GM19238 (cell line): ENCODE data around the gene ATP1A4.
"Not testable (repeated sequence)": the region's sequence is repeated elsewhere in the genome, so short reads cannot be mapped to it uniquely, and the experiment has no call there.

Experiments used
- DNase-seq: peaks from one replicate; pipeline ENCODE4 v3.0.0; 2011; ENCODE audit warnings: low spot score; ENCODE audit not compliant: insufficient read length

ATP1A4 gene

DNA sequence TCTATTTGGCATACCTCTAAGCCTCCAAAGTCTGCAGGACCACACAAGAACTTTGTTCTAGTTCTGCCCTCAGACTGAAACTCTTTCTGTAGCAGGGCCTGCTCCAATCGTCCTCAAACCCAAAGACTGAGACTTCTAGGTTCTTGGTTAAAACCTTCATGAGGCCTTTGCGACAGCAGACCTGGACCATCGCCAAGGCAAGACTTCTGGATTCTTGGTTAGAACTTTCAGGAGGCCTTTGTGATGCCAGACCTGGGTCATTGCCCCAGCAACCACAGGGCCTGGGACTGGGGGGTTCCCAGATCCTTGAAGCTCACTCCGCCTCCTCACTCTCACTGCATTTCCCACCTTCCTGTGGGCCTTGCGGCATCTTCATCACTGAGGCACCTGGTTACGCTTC, at the start of gene ATP1A4:
Gene ATP1A4 (plus strand): TSS at position 301 of the 400 bp plus-strand sequence. CDS start 438 bp downstream, outside the sequence.
- no peak for DNase-seq

DNA sequence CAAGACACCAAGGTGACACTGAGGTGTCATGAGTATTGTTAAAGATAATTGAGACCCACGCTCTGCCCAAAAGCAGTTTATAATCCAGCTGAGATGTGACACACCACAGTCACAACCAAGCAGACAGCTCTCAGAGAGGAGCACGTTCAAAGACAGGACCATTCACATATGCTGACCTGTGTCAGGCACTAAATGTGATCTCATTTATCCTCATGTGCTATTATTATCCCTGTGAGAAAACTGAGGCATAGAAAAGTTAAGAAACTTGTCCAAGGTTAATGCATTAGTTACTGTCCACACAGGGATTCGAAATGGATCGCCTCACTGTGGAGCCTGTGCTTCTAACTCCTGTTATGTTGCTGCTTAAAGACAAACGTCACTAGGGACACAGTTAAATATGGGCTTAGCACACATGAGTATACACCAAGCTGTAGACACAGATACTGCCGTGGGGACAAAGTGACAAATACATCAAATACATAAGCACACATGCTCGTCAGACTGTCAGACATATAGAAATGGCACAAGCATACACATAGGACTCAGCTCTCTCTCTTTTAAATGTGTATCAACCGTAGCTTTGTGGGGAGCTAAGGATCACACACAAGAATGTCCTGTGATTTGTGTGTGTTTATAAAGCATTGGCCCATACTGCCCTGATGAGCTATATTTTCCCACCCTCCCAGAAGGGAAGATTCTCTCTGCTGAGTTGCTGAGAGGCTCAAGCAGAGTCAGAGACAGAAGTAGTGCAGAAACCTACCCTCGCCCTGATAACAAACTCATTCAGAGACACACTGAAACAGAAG, 49.5 kb upstream of the ATP1A4 start:
- DNase-seq, result no peak

DNA sequence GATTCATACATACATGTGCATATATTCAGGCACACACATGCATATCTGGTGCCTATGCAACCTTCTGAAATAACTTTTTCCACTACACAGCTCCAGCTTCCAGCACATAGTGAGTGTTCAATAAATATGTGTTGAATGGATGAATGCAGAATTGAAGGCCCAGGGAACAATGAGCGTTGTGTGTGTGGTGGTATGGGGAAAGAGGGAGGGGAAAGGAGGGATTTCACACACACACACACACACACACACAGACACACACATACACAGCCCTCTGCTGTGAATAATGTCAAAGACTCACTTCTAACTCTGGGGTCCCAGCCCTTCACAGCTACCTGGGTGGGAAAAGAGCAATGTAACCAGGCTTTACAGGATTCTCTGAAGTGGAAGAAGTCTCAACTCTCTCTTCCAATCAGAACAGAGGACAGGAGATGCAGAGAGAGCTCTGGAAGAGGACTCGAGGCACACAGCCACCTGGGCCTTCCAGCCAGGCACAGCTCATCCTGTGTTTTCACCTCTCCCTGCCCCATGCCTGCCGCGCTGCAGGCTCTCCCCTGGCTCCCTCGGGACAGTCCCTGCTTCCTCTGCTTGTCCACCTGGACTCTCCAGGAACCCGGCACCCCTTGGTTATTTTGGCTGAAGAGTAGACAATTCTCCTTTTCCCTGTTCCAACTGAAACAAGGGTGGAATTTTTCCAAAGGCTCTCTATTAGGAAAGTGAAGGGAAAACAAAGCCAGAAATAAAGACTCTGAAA, 47.6 kb upstream of the ATP1A4 start:
- DNase-seq, result no peak

DNA sequence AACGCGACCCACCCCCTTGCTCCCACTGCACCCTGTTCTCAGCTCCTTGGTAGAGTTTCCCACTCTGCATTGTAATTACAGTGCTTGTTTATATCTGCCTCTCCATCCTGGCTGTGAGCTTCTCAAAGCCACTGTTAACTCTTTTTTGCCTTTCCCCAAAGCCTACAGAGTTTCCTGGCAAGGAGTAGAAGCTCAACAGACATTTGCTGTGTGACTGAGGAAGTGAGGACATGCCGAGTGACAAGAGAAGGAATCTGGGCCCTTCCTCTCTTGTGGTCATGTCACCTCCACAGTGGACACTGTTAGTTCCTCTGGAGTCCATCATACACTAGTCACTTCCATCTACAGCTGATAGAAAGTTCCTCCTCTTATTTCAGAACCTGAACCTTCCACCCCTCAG, 46.9 kb upstream of the ATP1A4 start:
- no peak for DNase-seq

DNA sequence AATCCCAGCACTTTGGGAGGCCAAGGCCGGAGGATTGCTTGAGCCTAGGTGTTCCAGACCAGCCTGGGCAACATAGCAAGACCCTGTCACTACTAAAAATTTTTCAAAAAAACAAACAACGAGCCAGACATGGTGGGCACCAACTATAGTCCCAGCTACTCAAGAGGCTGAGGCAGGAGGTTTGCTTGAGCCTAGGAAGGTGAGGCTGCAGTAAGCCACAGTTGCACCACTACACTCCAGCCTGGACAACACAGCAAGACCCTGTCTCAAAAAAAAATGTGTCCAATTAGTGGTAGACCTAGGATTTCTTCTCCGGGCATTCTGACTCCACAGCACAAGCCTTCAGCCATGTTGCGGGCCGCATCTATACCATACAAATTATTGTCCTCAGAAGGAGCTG, 46.2 kb upstream of the ATP1A4 start:
- DNase-seq, result no peak

DNA sequence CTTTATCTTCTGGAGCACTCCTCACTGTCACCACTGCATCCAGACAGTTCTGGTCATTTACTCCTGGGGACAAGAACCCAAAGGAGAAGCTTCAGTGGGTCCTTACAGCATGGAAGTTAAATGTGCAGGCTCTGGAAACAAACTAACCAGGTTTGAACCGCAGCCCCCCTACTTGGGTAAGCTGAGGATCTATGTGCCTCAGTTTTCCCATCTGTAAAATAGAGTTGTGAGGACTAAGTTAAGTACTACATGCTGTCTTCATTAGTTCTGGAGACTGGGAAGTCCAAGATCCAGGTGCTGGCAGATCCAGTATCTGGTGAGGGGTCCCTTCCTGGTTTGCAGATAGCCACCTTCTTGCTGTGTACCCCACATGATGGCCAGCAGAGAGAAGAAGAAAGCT, 43.9 kb upstream of the ATP1A4 start:
- no peak for DNase-seq

DNA sequence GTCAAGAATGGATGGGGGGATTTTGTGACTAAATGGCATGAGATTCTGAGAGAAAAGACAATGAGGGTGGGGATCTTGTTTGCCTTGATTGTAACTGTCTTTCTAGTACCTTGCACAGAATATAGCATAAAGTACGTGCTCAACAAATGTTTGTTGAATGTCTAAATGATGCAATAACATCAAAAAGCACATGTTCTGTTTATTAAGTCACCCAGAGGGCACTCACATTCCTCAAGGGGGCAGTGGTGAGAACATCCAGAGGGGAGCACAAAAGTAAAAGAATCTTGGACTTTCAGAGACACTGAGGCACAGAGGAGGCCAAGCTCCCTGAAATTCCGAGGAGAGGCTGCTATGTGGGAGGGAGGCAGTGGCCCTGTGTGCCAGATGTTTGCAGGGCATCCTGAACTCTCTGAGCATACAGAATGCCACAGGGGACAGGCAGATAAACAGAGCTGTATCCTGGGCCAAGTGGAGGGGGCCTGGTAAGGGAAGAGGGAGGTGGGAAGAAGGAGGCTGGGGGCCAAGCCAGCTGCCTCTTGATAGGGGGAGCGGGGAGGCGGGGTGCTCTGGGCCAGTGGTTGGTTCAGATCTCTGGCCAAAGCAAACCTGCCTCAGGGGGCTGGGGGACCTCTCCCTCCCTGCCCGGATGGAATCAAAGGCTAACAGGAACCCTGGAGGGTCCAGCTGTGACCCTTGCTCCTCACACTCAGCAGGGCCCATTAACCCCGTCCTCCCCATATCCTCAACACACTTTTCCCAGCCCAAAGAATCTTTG, 42.3 kb upstream of the ATP1A4 start:
- DNase-seq, result peak; percentile 33

DNA sequence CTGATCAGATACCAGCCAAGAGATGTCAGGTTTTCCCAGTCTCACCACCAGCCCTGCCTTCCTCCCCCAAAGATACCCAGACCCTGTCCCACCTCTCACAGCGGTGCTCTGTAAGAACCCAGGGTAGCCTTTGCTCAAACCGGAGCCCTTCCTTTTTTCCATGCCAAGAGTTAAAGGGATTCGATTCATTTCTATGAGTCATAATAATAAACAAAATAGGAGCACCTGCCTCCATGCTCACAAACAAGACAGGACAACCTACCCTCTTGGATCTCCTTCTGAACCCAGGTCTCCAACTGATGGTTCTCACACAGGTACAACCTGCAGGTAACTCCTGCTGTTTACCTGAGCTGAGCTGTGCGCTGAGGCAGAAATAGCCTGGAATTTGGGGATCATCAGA, 41.7 kb upstream of the ATP1A4 start:
- DNase-seq, result no peak

DNA sequence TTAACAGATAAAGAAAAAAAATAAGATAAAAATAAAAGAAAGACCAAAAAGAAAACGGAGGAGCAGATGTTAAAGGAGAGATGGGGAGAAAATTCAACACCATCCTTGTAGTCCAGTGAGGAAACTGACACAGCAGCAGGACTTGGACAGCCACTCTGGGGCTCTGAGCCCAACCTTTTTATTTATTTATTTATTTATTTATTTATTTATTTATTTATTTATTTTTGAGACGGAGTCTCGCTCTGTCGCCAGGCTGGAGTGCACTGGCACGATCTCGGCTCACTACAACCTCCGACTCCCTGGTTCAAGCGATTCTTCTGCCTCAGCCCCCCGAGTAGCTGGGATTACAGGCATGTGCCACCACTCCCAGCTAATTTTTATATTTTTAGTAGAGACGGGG, 39.9 kb upstream of the ATP1A4 start:
- DNase-seq, result not testable (repeated sequence)

DNA sequence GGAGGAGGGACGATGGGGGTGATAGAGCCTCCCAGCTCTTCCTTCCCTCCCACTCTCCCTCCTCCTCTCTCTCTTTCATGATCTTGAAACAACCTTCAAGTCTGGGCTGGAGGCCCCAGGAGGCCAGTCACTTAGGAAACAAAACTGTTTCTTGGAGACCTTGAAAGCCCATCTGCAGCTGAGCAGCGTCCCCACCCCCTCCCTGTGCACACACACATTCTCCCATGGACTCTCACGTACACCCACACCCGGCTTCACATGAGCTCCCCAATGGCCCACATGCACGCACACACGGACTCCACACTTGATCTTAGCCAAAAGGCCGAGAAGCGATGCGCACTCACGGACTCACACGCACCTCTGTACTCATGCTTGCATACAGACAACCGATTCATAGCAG, 39.0 kb upstream of the ATP1A4 start:
- no peak for DNase-seq

DNA sequence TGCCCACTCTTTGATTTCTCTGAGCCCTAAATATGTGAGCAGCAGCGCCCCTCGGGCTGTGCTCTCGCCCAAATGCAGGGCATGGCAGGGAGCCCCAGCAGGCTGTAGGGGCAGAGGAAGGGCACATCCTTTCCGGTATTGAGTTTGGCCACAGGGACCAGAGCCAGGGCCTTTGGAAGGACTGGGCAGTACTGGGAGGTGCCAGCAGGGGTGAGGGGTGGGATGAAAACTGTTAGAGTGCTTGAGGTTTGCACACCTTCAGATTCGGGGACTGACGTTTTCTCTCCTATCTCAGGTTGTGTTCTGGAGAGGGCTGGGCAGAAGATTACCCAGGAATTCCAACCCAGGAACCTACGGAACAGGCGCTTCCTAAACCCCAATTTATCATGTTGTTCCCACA, 38.0 kb upstream of the ATP1A4 start:
- no peak for DNase-seq

DNA sequence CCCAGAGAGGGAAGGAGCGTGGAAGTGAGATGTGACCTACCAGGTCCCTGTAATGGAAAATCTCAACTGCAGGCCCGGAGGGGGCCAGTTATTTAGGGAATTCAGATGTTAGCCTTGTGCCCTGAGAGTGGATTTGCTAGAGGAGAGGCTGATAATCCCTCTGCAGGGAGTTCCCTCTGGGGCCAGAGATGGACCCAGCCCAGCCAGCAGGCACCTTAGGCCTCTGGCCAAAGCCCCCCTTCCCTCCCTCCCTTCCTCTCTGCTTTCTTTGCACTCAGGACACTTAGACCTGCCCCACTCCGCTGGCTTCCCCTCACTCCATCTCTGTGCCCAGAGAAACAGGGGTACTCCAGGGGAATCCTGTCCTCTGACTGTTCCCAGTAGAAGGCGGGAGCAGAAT, 37.3 kb upstream of the ATP1A4 start:
- DNase-seq, result no peak

DNA sequence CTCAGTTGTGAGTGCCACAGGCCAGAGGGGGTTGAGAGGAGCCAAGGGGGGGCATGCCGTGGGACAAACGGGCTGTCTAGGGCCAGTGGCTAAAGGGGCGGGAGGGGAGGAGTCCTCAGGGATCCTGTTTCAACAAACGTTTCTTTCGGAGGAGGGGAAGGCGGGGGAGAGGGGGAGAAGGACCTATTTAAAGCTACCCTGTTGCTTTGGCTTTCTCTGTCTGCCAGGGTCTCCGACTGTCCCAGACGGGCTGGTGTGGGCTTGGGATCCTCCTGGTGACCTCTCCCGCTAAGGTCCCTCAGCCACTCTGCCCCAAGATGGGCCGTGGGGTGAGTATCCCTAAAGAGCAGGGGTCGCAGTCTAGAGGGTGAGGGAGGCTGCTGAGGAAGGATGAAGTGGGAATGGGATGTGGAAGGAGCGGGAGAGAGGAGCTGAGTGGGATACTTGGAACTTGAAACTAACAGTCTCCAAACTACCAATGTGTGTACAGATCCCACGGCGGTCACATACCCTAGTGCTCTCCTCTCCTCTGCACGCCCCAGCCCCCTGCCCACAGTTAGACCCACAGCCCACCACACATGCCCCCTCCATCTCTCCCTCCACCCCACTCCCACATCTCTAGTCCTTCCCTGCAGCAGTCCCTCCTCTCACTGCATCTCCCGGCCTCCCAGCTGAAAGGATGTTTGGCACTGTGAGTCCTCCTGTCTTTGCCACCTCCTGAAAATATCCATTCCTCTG, 35.7 kb upstream of the ATP1A4 start, which contains the start of gene ATP1A2:
Gene ATP1A2 (plus strand): TSS at position 215 of the 738 bp plus-strand sequence. CDS start 103 bp downstream, at position 318.
- DNase-seq, result no peak

DNA sequence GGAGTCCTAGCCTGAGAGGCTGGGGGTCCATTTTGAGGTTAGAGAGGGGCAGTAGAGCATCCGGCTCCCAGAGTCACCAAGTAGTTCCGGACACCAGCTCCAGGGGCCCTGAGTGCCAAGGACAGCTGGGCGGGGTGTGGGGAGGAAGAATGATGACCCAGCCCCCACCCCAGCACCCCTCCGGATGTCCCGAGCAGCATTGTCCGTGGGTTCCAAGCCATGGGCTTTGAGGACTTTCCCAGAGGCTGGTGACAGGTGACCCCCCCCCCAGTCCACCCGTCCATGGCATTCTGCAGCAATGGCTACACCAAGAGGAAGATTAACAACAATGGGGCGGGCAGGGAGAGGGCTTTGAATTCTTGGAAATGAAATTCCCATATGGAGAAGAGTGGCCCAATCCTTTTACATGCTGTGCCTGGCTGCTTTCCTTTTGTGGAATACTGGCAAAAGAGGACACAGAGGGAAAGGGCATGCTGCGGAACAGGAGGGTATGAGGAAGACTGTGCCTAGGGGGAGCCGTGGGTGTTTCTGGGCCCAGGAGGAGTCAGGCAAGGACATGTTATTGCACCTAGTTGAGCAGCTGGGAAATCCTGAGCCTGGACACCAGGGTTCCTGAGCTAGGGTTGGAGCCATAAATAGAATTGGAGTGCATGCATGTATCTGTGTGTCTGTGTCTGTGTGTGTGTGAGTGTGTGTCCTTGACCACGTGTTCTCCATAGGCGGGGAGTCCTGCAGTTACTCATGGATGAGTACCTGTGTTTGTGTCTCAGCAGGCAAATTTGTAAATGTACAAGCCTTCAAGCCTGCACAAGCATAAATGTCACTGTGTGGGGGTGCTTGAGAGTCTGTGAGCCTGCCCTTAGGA, 34.9 kb upstream of the ATP1A4 start:
- DNase-seq, result no peak

DNA sequence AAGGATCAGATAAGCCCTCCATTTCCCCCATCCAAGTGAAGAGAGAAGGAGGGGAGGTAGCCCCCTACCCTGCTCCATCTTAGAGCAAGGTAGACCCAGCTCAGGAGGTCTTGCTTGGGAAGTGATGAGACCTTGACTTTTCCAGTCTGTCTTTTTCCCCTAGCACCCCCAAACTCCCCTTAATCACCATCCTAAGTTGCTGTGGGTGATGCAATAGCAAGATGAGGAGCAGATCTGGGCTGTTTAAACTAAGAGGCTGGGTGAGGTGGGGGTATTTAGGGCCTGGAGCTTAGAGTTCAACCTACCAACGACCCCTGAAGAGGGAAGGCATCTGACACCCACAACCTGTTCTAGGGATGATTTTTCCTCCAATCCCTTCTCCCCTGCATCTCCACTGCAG, 34.1 kb upstream of the ATP1A4 start:
- no peak for DNase-seq

DNA sequence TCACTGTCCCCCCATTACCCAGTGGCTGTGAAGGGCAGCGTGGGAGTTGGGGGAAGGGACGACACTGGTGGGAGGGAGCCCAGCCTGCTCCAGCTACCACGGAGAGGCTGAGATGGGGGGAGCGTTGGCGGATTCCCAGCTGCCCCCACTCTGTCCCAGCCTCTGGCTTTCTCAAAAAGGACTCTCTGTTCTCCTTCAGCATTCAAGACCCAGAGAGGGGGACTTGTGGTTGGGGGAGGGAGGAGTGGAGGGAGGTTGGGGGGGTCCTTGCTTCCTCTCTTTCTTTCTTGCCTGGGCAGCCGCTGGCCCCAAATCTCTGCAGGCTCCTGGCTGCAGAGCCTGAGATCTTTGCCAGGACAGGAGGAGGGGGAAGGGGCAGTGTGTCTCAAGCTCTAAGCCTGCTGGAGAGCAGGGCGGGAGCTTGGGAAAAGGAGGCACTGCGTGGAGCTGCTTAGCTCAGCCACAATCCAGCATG, 33.7 kb upstream of the ATP1A4 start:
- no peak for DNase-seq

DNA sequence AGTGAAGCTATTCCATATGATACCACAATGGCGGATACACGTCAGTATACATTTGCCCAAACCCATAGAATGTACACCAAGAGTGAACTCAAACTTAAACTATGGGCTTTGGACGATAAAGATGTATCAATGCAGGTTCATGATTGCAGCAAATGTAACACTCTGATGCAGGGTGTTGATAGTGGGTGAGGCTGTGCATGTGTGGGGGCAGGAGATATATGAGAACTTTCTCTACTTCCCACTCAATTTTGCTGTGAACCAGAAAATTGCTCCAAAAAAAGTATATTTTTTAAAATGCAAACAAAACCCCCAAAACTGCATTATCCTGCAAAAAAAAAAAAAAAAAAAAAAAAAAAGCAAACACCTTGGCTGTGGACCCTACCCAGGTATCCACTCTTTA, 32.5 kb upstream of the ATP1A4 start:
- DNase-seq, result no peak

DNA sequence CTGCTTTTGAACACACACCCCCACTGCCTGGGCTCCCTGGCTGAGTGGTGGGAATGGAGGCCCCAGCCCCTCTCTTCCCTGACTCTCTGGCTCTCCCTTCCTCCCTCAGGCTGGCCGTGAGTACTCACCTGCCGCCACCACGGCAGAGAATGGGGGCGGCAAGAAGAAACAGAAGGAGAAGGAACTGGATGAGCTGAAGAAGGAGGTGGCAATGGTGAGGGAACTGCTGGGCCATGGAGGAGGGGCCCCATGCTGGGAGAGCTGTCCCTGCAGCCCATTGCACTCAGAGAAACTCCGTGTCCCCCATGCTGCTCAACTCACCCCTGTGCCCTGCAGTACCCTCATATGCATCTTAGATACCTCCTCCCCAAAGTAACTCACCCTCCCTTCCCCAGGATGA, 30.6 kb upstream of the ATP1A4 start:
- no peak for DNase-seq

DNA sequence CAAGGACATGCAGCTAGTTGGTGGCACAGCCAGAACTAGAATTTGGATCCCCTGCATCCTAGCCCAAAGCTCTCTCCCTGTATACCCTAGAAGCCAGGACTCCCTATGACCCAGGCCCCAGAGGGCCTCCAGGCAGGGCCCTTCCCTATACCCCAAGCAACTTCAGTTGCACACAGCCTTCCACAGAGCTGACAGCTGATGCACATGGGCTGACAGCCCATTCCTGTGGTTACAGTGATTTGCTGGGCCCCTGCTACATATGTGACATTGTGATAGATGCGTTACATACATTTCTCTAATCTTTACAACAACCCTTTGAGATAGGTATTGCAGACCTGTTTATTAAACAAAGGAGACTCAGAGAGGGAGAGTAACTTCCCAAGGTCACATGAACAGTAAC, 30.0 kb upstream of the ATP1A4 start:
- DNase-seq, result no peak

DNA sequence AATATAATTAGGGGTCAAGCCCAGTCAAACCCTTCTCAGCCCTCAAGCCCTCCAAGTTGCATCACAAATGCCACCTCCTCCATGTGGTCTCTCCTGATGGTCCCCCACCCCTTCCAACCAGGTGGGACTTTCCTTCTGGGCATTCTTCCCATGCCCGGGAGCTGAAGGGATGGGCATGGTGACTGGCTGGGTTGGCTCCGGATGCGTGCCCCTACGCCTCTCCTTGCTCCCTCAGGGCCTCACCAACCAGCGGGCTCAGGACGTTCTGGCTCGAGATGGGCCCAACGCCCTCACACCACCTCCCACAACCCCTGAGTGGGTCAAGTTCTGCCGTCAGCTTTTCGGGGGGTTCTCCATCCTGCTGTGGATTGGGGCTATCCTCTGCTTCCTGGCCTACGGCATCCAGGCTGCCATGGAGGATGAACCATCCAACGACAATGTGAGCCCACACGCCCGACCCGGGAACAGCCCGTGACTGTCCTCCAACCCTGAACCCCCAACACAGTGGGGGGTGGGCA, 28.4 kb upstream of the ATP1A4 start:
- DNase-seq, result no peak
